NCI-H1436 treated with DMSO at 0.1 percent for 48 hours (cell line): Measurements from ENCODE around the gene RMC1.
"Not testable (repeated sequence)": the region's sequence is repeated elsewhere in the genome, so short reads cannot be mapped to it uniquely, and the experiment has no call there.

Source experiments
- DNase-seq: peaks from one replicate; lab custom pipeline; 2025; lab: John Stamatoyannopoulos, UW

Gene RMC1

DNA sequence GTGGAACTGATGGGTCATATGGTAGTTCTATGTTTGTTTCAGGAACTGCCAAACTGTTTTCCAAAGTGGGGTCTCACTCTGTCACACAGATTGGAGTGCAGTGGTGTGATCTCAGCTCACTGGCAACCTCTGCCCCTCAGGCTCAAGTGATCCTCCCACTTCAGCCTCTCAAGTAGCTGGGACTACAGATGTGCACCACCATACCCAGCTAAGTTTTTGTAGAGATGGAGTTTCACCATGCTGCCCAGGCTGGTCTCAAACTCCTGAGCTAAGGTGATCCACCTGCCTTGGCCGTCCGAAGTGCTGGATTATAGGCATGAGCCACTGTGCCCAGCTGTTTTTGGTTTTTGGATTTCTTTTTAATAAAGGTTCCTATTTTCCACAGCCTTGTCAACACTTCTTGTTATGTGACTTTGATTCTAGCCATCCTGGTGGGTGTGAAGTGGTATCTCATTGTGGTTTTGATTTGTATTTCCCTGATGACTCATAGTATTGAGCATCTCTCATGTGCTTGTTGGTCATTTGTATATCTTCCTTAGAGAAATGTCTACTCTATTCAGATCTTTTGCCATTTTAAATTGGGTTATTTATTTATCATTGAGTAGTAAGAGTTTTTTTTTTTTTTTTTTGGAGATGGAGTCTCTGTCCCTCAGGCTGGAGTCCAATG lies 60.2 kb downstream of the RMC1 start:
- no peak for DNase-seq

DNA sequence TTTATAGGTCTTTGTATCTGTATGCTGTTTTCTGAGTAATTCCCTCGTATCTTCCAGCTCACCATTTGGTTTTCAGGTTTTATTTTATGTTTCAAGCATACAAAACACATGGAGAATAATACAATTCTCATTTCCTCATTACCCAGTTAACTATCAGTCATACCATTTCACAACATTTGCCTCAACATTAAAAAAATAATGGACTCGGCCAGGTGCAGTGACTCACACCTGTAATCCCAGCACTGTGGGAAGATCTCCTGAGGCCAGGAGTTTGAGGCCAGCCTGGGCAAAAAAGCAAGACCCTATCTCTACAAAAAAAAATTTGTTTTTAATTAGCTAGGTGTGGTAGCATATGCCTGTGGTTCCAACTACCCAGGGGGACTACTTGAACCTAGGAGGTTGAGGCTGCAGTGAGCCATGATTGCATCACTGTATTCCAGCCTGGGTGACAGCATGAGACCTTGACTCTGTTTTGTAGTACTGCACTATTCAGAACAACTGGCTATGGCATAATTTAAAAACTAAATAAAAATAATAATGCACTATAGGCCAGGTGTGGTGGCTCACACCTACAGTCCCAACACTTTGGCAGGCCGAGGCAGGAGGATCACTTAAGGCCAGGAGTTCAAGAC lies 62.7 kb downstream of the RMC1 start:
- no peak for DNase-seq

DNA sequence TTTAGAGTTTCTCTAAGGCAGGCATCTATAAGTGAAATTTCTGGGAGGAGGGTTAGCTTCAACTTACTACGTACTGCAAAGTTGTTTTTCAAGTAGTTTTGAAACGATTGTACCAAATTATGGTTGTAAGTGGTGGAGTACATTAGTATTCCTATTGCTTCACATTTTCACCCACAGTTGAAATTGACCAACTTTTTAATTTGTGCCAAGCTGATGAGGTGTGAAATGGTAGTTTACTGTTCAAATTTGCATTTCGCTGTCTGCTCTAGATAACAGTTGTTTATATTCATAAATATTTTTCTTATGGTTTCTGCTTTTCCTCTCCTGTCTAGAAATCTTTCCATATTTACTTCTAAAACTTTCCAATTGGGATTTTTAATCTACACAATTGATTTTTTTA lies 64.4 kb downstream of the RMC1 start:
- DNase-seq: no peak

DNA sequence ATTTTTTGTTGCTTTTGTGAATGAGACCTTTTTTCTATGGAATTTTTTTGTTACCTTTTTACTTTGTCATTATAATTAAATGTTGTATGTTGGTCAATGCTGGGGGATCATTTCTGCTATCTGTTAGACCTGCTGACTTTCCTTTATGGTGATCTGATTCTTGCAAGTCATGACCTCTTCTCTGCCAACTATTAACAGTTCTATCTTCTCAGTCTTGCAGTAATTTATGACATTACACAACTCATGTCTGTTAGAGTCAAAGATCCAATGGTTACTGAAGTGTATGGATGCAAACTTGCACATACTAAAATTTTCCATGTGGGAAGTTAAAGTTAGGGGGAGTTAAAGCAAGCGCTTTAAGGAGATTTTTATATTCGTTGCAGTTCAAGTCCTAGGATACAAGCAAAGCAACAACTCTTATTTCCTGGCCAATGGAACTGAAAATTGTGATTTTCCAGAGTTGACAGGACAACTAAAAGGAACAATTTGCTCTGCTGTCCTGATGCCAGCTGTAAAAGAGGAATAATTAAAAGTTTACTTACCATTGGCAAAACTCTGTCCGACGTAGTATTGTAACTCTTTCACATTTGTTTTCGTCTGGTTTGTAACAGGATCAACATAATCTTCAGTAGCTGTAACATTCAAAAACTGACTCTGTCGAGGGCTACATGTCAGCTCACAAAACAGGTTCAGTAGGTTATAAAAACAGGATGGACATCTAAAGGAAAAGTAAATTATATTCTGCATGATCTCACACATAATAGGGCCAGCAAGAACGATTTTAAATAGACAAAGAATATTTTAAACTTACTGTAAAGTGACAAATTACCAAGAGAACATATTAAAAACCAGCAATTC lies 65.2 kb downstream of the RMC1 start:
- DNase-seq: no peak

DNA sequence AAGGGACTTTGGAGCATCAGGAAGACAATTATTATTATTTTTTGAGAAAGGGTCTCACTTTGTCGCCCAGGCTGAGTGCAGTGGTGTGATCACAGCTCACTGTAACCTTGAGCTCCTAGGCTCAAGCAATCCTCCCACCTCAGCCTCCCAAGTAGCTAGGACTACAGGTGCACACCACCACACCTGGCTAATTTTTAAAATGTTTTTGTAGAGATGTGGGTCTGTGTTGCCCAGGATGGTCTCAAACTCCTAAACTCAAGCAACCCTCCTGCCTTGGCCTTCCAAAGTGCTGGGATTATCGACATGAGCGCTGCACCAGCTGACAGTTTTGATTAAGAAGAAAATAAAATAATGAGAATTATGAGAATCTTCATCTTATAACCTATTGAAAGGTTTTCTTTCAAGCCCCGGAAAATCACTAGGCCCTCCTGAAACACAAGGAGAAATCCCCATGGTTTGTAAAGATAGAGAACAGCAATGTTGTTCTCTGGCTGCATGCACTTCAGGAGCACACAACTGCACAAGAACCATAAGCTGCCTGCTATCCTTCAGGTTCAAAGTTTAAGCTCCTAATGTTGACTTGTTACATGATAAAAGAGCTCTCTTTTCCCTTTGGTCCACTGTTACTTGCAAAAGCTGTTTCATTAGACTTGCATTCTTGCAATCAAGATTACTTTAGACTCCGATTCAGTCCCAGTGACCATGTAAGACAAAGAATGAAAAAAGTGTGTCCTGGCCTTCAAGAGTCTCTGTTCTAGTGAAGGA lies 66.2 kb downstream of the RMC1 start:
- DNase-seq: no peak

DNA sequence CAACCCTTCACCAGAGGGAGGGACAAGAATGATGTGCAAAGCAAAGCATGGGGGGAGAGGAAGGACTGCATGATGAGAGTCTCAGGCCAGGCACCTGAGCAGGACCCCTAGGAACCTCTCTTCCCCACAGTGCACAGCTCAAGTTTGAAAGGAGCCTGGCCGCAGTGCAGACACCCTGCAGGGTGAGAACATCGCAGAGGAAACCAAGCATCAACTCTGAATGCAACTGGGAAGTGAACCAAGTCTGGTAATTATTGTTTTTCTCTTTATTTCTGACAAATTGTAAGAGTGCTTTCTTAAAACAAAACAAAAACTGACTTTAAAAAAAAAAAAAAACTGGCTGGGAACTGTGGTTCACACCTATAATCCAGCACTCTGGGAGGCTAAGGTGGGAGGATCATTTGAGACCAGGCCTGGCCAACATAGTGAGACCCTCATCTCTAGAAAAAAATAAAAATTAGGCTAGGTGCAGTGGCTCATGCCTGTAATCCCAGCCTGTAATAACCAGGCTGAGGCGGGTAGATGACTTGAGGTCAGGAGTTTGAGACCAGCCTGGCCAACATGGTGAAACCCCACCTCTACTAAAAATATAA lies 67.7 kb downstream of the RMC1 start:
- DNase-seq: no peak

- no peak for DNase-seq
These were observed 68.7 kb downstream of the RMC1 start for GRCh38 chr18:23572012-23572411.

GRCh38 chr18:23572570-23572969 lies 69.3 kb downstream of the RMC1 start:
- DNase-seq: no peak

DNA sequence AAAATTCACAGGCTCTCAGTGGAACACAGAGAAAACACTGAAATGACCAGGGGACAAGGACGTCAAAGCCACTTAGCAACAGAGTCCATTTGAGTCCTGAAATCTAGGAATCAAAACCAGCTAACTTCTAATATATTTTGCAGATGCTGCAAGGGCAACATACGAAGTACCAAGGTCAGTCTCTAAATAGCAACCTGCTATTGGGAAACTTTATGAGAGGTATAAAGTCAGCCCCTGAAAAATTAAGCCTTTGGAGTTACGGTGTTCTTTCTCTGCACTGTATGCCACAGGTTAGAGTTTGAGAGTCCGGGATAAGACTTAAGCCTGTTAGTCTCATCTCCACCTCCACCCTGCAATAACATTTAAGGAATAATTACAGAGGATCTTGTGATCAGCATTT lies 69.7 kb downstream of the RMC1 start:
- DNase-seq: no peak

GRCh38 chr18:23573626-23574431 lies 70.5 kb downstream of the RMC1 start:
- no peak for DNase-seq

DNA sequence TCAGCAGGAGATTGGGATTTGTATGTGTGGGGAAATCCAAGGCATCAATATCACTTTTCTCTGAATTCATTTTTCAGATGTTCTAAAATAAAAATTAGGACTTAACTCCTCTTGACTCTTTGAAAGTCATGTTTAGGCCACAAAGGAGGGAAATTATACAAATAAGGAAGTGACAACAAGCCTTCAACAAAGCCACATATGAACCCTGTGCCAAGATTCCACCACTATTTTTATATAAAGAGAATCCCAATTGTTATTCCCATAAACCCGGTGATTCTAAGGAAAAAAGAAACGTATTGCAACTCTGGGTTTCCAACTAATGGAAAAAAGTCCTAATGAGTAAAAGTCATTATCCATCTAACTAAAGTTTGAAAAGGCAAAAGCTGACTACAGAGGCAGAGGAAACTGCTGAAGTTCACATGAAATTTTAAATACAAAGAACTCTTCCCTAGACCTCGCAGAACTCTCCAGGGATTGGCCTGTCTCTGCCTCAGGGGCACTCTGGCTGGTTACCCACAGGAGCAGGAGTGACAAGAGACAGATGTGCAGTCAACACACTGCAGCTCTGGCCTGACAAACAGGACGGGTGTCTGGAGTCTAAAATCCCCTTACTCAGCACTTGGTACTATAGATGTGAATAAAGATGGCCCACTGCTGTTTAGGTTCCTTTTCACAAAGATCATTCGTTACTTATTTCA lies 71.4 kb downstream of the RMC1 start:
- no peak for DNase-seq

DNA sequence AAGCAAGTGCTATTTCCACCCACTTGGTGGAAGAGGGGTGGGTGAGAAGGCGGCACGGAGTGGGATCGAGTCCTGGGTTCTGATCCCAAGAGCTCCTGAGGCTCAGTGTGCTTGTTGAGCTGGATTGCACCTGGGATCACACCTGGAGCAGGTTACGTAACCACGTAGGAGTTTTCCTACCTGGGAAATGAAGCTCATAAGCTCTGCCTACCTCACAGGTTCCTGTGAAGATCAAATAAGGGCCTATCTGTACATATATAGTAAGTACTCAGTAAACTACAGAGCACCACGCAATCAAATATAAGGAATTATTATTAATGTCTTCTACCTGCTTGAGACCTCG lies 72.0 kb downstream of the RMC1 start:
- no peak for DNase-seq

DNA sequence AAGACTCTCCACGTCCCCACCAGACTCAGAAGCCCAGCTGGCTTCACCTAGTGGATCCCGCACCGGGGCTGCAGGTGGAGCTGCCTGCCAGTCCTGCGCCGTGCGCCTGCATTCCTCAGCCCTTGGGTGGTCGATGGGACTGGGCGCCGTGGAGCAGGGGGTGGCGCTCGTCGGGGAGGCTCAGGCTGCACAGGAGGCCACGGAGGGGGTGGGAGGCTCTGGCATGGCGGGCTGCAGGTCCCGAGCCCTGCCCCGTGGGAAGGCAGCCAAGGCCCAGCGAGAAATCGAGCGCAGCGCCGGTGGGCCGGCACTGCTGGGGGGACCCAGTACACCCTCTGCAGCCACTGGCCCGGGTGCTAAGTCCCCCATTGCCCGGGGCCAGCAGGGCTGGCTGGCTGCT lies 74.2 kb downstream of the RMC1 start:
- DNase-seq: not testable (repeated sequence)

GRCh38 chr18:23578067-23578701 lies 74.9 kb downstream of the RMC1 start:
- no peak for DNase-seq

GRCh38 chr18:23578891-23579653 lies 75.8 kb downstream of the RMC1 start:
- DNase-seq: no peak

- no peak for DNase-seq
These were observed 77.5 kb downstream of the RMC1 start for GRCh38 chr18:23580677-23581367.
